Stimulated activated CD4-positive, alpha-beta T cell treated with anti-CD3 and anti-CD28 coated beads, Interleukin-2, amount 100 ng/mL, for 4 hours (primary cell): ENCODE results near the gene CLIC3.
"Not testable (repeated sequence)": the region's sequence is repeated elsewhere in the genome, so short reads cannot be mapped to it uniquely, and the experiment has no call there.

Experiments used
- DNase-seq: peaks from one replicate; pipeline ENCODE4 v3.0.0-alpha.2; 2020; ENCODE audit warnings: low read depth

The CLIC3 gene, protein sequence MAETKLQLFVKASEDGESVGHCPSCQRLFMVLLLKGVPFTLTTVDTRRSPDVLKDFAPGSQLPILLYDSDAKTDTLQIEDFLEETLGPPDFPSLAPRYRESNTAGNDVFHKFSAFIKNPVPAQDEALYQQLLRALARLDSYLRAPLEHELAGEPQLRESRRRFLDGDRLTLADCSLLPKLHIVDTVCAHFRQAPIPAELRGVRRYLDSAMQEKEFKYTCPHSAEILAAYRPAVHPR

GRCh38 chr9:136996361-136997292 is at the start of gene CLIC3:
Gene CLIC3 (minus strand): TSS chr9:136996568. CDS start chr9:136996543, 25 bp downstream.
- no peak for DNase-seq

DNA sequence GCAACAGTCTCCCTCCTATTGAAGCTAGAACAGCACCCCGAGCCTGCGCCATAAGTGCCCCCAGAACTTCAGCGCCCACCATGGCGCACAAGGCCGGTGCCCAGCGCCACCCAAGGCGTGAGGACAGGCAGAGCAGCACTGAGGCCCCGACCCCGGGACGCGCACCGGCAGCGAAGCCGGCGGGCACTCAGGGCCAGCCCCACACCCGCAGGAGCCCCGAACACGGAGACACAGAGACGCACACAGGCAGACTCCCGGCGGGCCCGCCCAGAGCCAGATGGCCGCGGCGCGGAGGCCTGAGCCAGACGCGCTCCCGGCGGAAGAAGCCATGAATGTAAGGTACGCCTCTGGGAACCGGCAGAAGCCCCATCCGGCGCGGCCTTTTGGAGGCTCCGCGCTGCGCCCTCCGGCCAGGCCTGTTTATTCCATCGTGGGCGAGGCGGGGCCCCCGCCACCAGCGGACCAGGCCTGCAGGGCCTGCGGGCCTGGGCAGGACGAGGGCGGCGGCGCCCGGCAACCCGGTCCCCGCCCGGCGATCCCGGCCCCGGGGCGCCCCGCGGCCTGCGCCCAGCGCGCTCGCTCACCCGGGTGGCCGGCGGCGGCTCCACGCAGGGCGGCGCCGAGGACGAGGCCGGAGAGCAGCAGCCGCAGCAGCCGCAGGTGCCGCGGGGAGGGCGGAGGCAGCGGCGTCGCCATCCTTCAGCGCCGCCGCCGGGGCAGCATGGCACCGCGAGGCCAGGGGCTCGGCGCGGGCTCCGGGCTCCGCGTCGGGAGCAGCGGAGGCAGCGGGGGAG is 49.1 kb upstream of the CLIC3 start:
- no peak for DNase-seq

DNA sequence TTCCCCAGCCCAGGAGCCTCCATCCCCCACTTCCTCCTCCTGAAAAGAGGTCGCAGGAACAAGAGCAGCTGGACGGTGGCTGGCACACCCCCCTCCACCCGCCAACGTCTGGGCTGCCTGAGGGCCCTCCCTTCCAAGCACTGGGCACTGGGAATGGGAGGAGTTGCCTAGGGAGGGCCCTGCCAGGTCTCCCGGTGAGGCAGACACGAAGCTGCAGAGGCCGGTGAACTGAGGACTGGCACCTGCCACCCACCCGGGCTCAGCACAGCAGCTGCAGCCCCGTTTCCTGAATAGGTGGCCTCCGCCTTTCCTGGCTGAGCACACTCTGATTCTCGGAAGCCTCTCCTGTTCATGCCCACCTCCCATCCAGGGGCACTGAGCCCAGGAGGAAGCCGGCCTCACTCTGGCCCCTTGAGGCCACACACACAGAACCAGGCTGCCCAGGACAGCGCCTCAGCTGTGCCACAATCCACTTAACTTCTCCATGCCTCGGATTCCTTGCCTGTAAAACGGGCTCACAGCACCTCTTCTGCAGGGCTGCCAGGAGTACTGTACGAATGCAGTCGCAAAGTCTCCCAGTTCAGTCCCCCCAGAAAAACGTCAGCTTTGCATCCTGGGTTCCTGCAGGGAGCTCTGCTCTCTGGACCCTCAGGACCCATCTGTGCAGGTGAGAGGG is 48.3 kb upstream of the CLIC3 start:
- DNase-seq, result no peak

DNA sequence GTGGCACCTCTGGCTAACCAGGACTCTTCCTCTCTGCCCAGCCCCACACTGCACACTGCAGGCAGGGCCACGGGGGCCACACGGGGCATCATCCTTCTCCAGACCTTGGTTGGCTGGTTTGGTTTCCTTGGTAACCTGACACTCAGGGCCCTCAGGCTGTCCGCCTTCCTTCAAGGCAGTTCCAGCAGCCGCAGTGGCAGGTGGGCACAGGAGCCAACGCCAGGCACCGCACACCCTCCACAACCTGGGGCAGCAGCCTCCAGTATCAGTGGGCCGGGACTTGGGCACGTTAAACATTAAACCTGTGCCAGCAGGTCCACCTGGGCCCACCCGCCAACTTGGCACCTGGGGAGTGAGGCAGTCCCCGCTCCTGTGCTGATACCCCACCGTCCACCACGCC is 47.7 kb upstream of the CLIC3 start:
- DNase-seq, result no peak

DNA sequence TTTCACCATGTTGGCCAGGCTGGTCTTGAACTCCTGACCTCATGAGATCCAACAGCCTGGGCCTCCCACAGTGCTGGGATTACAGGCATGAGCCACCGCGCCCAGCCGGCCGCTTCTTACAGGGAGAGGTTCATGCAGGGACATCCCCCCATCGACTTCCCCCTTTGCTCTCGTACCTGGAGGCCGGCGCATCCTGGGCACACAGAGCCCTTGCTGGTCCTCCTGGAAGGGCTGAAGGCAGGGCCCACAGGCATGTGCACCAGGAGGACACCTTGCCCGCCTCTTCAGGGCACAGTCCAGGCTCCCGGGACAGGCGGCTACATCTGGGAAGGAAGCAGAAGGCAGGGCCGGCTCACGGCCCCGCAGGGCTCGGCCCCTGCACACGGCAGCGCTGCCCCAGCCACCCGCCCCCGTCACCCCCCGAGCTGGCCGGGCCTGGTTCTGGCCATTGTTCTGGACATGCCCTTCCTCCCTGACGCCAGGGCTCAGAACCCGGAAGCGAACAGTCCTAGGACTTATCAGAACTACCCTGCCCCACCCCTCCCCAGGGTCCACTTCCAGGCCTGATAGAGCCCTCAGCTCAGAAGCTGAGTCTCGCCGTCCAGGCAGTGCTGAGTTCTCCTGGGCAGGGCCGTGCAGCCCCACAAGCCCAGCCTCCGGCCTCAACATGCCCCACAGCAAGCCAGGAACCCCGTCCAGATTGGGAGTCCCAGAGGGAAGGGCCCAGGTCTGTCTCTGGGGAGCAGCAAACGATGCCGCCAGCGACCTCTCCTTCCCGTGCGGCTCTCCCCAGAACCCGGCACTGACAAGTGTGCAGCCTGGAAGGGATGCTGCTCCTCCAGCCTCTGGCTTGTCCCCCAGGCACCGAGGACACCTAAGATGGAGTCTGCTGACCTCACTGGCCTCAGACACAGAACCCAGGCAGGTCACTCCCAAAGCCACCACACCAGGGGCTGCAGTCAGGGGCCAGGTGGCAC is 46.7 kb upstream of the CLIC3 start:
- no peak for DNase-seq

- no peak for DNase-seq
Measured at GRCh38 chr9:137041124-137041523, 44.8 kb upstream of the CLIC3 start.

DNA sequence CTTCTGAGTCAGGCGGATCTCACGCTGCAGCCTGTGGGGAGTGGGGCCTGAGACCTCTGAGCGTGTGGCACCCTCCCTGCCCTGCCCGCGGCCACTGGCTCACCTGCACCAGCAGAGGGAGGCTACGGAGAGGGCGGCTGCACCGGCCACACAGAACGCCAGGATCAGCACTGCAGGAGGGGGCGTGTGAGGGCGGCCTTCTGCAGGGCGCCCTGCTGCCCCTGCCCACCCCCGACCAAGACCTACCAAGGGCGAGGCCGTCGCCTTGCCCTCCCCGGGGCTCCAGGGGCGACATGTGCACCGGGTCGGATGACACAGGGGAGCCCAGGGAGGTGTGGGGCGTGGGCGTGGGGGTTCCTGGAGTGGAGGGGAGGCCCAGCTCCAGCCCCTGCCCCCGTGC is 44.2 kb upstream of the CLIC3 start:
- no peak for DNase-seq

GRCh38 chr9:137039611-137040366 is 43.4 kb upstream of the CLIC3 start:
- DNase-seq, result no peak

DNA sequence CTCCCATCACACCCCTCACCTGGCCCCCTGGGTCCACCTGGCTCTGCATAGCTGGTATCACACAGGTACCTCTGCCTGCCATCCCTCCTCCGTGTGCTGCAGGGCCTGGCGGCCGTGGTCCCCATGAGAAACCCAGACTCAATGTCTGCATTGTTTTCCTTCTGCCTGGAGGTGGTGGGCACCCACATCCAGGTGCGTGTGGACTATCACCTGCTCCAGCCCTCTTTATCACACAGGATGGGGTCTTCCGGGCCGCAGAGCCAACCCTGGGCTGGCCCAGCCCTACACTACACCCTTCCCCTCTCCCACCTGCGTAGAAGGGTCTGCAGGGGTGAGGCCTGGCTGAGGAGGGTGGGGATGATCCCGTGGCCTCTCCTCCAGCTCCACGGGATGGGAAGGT is 42.5 kb upstream of the CLIC3 start:
- no peak for DNase-seq

DNA sequence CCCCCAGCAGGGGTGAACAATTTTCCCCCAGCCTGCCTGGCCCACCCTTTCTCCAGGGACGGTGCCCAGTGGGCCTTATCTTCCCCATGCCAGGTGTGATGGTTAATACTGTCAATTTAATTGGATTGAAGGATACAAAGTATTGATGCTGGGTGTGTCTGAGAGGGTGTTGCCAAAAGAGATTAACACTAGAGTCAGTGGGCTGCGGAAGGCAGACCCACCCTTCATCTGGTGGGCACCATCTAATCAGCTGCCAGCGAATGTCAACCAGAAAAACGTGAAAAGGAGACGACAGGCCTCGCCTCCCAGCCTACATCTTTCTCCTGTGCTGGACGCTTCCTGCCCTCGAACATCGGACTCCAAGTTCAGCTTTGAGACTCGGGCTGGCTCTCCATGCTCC is 41.1 kb upstream of the CLIC3 start:
- no peak for DNase-seq

GRCh38 chr9:137037035-137037434 is 40.7 kb upstream of the CLIC3 start:
- no peak for DNase-seq

GRCh38 chr9:137035937-137036336 is 39.6 kb upstream of the CLIC3 start:
- DNase-seq, result no peak

DNA sequence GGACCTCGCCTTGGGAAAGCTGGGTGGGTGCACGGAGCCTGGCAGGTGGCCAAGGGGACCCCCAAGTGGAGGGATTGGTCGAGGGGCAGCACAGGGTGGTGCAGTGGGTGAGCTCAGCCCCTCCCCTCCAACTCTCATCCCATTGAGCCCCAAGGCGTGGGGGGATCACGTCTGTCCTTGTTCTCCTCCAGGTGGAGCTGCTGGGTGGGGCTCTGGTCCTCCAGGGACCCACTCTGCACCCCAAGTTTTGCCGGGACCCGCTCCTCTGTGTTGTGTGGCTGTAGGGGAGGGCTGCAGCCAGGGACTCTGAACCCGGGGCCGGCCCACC is 39.1 kb upstream of the CLIC3 start:
- no peak for DNase-seq

GRCh38 chr9:137034709-137035506 is 38.5 kb upstream of the CLIC3 start:
- DNase-seq, result peak; percentile 77

DNA sequence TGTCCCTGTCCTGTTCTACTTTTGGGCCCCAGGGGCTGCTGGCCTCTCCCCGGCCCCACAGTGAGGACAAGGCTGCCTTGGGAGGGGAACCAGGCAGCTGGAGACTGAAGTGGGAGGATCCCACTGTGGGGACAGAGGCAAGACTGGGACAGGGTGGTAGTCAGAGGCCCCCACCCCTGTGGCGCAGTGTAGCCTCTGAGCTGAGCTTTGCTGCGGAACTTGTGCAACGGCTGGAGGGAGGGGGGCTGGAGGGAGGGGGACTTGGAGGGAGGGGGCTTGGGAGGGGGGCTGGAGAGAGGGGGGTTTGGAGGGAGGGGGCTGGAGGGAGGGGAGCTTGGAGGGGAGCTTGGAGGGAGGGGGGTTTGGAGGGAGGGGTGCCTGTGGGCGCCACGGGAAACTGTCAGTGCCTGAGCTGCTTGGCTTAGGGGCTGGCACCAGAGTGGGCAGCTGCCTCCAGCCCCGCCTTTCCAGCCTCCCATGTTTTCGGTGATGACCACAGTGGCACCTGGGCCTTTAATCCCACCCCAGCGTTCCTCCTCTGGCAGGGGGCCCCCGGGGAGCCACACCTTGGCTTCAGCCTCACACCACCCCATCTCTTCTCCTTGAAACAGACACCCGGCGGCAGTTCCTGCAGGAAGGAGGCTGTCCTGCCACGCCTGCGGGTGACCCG is 37.8 kb upstream of the CLIC3 start:
- DNase-seq, result no peak

DNA sequence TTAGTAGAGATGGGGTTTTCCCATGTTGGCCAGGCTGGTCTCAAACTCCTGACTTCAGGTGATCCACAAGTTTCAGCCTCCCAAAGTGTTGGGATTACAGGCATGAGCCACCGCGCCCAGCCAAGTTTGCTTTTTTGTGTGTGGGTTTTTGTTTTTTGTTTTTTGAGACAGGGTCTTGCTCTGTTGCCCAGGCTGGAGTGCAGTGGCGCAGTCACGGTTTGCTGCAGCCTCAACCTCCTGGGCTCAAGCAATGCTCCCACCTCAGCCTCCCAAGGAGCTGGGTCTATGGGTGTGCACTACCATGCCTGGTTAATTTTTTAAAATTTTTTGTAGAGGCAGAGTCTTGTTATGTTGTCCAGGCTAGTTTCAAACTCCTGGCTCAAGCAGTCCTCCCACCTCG is 37.1 kb upstream of the CLIC3 start:
- DNase-seq, result not testable (repeated sequence)

DNA sequence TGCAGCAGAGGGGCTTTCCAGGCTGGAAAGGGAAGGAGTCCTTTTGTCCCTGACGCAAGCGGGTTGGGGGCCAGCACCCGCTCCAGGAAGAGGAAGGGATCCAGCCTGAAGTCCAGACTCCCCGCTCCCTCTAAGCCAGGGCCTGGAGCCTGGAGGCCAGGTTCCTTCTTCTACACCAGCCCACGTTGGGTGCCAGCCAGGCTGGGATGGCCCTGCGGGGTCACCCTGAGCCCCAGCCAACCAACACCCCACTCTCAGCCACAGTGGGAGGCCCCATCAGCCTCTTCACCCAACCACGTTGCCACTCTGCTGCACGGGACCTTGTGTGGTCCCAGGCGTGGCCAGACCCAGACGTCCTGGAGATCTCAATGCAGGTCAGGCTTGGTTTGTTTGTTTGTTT is 36.5 kb upstream of the CLIC3 start:
- no peak for DNase-seq

GRCh38 chr9:137031904-137032640 is 35.7 kb upstream of the CLIC3 start, which contains the start of gene FUT7:
Gene FUT7 (minus strand): TSS chr9:137032088. CDS start chr9:137031991, 97 bp downstream.
- no peak for DNase-seq
